ENCODE data around the gene RRP1.

The RRP1 gene

GRCh38 chr21:43758811-43759210 is 30.6 kb upstream of the RRP1 start:
- no peak for DNase-seq

DNA sequence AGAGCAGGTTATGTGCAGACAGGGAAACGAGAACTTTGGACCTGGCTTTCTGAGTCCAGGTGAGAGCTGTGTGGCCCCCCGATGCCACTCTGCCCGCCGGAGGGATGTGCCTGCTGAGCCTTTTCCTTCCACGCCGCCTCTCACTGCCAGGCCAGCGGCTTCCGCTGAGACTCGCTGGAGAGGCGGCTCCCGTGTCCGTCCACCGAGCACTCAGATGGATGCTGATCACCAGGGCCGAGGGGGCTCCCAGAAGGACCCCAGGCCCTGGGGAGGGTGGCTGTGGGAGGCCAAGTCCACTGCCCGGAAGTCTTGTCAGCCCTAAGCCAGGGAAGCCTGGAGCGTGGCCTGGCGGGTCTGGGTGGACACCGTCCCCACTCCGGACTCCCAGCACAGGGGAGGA is 29.7 kb upstream of the RRP1 start:
- DNase-seq, result no peak

GRCh38 chr21:43760391-43760958 is 28.9 kb upstream of the RRP1 start:
- DNase-seq, result no peak

GRCh38 chr21:43761886-43762285 is 27.5 kb upstream of the RRP1 start:
- no peak for DNase-seq

GRCh38 chr21:43762303-43763128 is 26.9 kb upstream of the RRP1 start:
- DNase-seq, result no peak

DNA sequence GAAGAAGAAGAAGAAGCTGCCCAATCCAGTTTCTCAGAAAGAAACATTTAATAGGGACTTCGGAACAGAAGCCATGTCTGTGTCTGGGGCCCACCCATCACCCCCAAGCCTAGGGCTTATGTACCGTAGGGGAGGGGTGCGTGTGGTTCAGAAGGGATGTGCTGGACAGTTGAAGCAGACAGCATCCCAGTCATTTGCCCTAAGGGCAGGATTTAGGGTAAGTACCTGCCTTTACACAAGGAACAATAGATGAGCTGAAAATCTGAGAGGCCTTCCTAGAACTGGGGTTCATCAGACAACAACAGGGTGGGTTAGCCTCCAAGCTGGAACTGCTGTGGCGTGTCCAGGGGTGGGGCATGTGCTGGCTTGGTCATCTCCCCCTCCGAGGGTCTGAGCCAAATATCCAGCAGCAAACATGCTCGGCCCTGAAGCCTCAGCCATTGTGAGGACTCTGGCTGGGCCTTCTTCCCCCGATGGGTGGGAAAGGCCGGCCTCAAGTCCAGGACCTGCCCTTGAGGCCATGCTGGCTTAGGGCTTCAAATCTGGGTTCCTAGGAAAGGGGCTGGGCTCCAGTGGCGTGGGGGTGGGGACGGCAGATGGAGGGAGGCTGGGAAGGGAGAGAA is 25.4 kb upstream of the RRP1 start:
- no peak for DNase-seq

GRCh38 chr21:43764576-43765495 is 24.5 kb upstream of the RRP1 start:
- DNase-seq, result no peak

- DNase-seq, result peak; percentile 23
Observed at GRCh38 chr21:43766734-43767497, 22.5 kb upstream of the RRP1 start.

DNA sequence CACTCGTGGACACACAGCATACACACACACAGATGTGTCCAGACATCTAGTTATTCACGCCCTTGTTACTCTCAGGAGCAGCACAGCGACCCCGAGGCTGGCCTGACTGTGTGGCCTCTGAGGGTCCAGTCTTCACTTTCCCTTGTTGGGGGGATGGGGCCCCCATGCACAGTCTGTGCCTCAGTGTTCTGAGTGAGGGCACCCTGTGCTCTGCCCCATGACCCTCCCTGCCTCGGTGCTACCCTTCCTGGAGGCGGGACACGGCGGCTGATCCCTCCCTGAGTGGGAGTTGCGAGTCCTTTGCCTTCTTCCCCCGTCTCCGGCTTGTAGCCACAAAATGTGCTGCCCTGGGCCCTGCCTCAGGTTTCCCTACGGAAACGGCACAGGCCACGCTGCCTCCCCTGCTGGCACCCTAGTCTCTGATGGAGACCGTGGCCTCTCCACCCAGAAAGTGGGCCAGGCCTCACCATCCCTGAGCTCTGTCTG is 21.8 kb upstream of the RRP1 start:
- no peak for DNase-seq

GRCh38 chr21:43767984-43768867 is 21.2 kb upstream of the RRP1 start:
- DNase-seq, result no peak

DNA sequence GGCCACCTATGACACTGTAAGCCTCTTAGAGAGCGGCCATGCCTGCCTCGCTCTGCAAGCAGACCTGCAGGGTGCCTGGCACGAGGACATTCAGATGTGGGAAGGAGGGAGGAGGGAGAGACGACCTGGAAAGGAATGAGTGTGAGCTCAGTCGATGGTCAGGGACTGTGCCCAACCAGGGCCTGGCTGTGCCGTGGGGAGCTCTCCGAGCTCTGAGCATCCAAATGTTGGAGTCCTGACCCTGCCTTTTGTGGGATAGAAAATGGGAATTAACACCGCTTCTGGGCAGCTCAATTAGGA is 20.6 kb upstream of the RRP1 start:
- no peak for DNase-seq

- no peak for DNase-seq
Observed at GRCh38 chr21:43769325-43769958, 19.9 kb upstream of the RRP1 start.

GRCh38 chr21:43770066-43770655 is 19.2 kb upstream of the RRP1 start:
- no peak for DNase-seq

- DNase-seq, result no peak
Observed at GRCh38 chr21:43771199-43771675, 18.1 kb upstream of the RRP1 start.

GRCh38 chr21:43771698-43772424 is 17.5 kb upstream of the RRP1 start:
- DNase-seq, result no peak

GRCh38 chr21:43772425-43772821 is 17.0 kb upstream of the RRP1 start:
- no peak for DNase-seq

DNA sequence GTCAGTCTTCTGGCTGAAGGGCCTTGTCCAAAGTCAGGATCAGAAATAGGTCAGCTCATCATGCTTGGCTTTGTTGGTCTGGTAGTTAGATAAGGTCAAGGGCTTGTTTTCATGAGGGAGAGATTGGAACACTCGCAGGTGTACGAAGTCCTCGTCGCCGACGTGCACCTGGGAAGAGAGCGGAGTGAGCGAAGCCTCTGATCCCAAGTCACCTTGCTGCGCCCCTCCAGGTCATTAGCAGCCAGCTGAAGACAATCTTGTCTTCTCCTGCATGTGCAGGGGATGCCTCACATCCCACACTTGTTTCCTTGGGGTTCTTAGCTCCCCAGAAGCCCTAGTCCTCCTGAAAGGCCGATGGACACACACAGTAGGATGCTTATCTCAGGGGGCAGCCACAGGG is 15.2 kb upstream of the RRP1 start:
- no peak for DNase-seq

- no peak for DNase-seq
Observed at GRCh38 chr21:43775190-43775589, 14.2 kb upstream of the RRP1 start.

DNA sequence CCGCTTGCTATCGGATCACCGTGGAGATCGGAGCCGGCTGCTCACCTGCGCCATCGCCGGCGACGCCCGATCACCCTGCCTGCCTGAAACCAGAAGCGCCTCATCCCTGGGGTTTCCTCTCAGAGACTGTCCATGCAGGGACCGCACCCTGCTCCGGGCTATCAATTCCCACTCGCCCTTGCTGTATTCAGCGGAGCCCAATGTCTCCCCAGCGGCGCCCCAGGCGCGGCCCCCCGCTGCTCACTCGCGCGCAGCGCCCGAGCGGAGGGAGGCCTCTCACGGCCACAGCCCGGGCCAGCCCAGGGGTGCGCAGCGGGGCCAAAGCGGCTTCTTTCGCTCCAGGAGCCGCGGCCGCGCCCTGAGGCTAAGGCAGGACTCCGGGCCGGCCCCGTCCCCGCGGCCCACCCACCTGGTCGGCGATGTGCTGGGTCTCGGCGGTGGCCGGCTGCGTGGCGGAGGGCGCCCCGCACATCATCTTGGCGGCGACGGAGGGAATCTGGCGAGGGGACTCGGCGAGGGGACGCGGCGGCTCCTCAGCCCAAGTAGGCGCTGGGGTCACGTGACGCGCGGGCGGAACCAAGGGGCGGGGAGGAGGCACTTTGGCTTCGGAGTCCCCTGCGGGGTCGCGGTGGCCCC is 13.5 kb upstream of the RRP1 start, which contains the start of gene CSTB:
TSS of gene CSTB (minus strand) at position 514 of the 636 bp plus-strand sequence. CDS start at position 475, 39 bp downstream.
- DNase-seq, result peak; percentile 76

Data from NCI-H2171 (cell line).